ENCODE measurements around the gene PDSS2.

PDSS2 gene

GRCh38 chr6:107439406-107439805, 20.0 kb downstream of the PDSS2 start:
- no peak overlapping the region for H3K4ac ChIP-seq (ENCODE audit: low read length)
- no peak overlapping the region for H2BK120ac ChIP-seq (ENCODE audit: low read depth, low read length)

GRCh38 chr6:107437691-107438090, 21.7 kb downstream of the PDSS2 start:
- Histone ChIP-seq H3K79me1 (ENCODE audit: low read depth, low read length) (peaks cover 2% of the 10 kb centered on the region), H3K9me3 (replicated peaks in 1 of 2; ENCODE audit: control insufficient read depth in 2 of 2, insufficient read depth in 1 of 2, low read depth in 1 of 2, low read length in 2 of 2) (no peaks in the 10 kb centered on the region), H2BK5ac (ENCODE audit: low read length) (no peak overlapping the region), H4K91ac (ENCODE audit: low read depth, low read length, poor library complexity) (no peak overlapping the region), H3K27ac (replicated peaks; ENCODE audit: low read length) (no peak overlapping the region), H3K4me1 (ENCODE audit: control insufficient read depth in 2 of 2, insufficient read depth in 1 of 2, low read depth in 1 of 2, low read length in 2 of 2) (no peaks in the 10 kb centered on the region), H4K8ac (ENCODE audit: low read depth, low read length) (no peak overlapping the region), H3K4me2 (ENCODE audit: insufficient read depth, low read length, poor library complexity, severe bottlenecking) (no peak overlapping the region), H3K36me3 (replicated peaks in 1 of 2; ENCODE audit: control insufficient read depth in 2 of 2, insufficient read depth in 2 of 2, low read length in 2 of 2) (no peaks in the 10 kb centered on the region), H3K23ac (ENCODE audit: low read depth, low read length, poor library complexity) (no peak overlapping the region), H3K4ac (ENCODE audit: low read length) (no peak overlapping the region), H2BK12ac (ENCODE audit: low read length) (no peak overlapping the region), H2AK5ac (ENCODE audit: low read depth, low read length) (no peak overlapping the region), H2AFZ (ENCODE audit: low read length) (no peak overlapping the region), H2BK120ac (ENCODE audit: low read depth, low read length) (no peak overlapping the region), H3K4me3 (ENCODE audit: low read length in 2 of 2) (no peak overlapping the region), H2BK15ac (ENCODE audit: low read length) (no peak overlapping the region), H3K27me3 (ENCODE audit: control insufficient read depth in 3 of 3, insufficient read depth in 3 of 3, low read depth in 1 of 3, low read length in 3 of 3) (no peaks in the 10 kb centered on the region), H3K9ac (ENCODE audit: low read depth, low read length, poor library complexity) (no peak overlapping the region), H3K14ac (ENCODE audit: low read length) (no peak overlapping the region), H3K18ac (ENCODE audit: low read length) (no peak overlapping the region)
- DNase-seq (ENCODE audit: low spot score) = no peak
- no CpG with 5 or more reads among the region's 5 CpGs for WGBS, 2 donors (ENCODE audit: extremely low coverage in 2 of 2, insufficient read length in 2 of 2, insufficient replicate concordance in 1 of 2)

More at GRCh38 chr6:107439406-107439805, 20.0 kb downstream of the PDSS2 start:
- no peak overlapping the region for H2BK12ac ChIP-seq (ENCODE audit: low read length)
- H3K4me3 ChIP-seq (ENCODE audit: low read length in 2 of 2) = no peak overlapping the region
- no peak overlapping the region for H3K14ac ChIP-seq (ENCODE audit: low read length)
- no peak overlapping the region for H2AFZ ChIP-seq (ENCODE audit: low read length)
- H3K23ac ChIP-seq (ENCODE audit: low read depth, low read length, poor library complexity) = no peak overlapping the region
- H3K4me2 ChIP-seq (ENCODE audit: insufficient read depth, low read length, poor library complexity, severe bottlenecking) = no peak overlapping the region
- H3K27ac ChIP-seq (replicated peaks; ENCODE audit: low read length) = no peak overlapping the region
- H2AK5ac ChIP-seq (ENCODE audit: low read depth, low read length) = no peak overlapping the region
- H4K91ac ChIP-seq (ENCODE audit: low read depth, low read length, poor library complexity) = no peak overlapping the region
- peaks cover 2% of the 10 kb centered on the region for H3K79me1 ChIP-seq (ENCODE audit: low read depth, low read length)
- WGBS, 2 donors (ENCODE audit: extremely low coverage in 2 of 2, insufficient read length in 2 of 2, insufficient replicate concordance in 1 of 2) = no CpG with 5 or more reads among the region's 1 CpG
- no peak overlapping the region for H4K8ac ChIP-seq (ENCODE audit: low read depth, low read length)
- H3K18ac ChIP-seq (ENCODE audit: low read length) = no peak overlapping the region
- H2BK15ac ChIP-seq (ENCODE audit: low read length) = no peak overlapping the region
- no peak overlapping the region for H2BK5ac ChIP-seq (ENCODE audit: low read length)
- no peaks in the 10 kb centered on the region for H3K9me3 ChIP-seq (replicated peaks in 1 of 2; ENCODE audit: control insufficient read depth in 2 of 2, insufficient read depth in 1 of 2, low read depth in 1 of 2, low read length in 2 of 2)
- H3K36me3 ChIP-seq (replicated peaks in 1 of 2; ENCODE audit: control insufficient read depth in 2 of 2, insufficient read depth in 2 of 2, low read length in 2 of 2) = no peaks in the 10 kb centered on the region
- no peak overlapping the region for H3K9ac ChIP-seq (ENCODE audit: low read depth, low read length, poor library complexity)
- H3K27me3 ChIP-seq (ENCODE audit: control insufficient read depth in 3 of 3, insufficient read depth in 3 of 3, low read depth in 1 of 3, low read length in 3 of 3) = no peaks in the 10 kb centered on the region
- no peaks in the 10 kb centered on the region for H3K4me1 ChIP-seq (ENCODE audit: control insufficient read depth in 2 of 2, insufficient read depth in 1 of 2, low read depth in 1 of 2, low read length in 2 of 2)
- no peak for DNase-seq (ENCODE audit: low spot score)

DNA sequence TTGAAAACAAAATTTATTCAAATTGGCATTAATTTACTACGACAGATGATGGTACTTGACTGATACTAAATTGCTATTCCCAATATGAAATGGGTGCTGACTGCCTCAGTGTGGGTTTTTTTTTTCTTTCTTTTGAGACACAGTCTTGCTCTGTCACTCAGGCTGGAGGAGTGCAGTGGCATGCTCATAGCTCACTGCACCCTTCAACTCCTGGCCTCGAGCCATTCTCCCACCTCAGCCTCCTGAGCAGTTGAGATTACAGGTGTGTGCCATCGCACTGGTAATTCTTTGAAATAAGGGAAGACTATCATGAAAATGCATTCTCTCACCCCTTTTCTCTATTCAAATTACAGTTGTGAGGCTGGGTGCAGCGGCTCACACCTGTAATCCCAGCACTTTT, 22.5 kb downstream of the PDSS2 start:
- Histone ChIP-seq H3K79me1 (ENCODE audit: low read depth, low read length) (peaks cover 2% of the 10 kb centered on the region), H3K9ac (ENCODE audit: low read depth, low read length, poor library complexity) (no peak overlapping the region), H2AK5ac (ENCODE audit: low read depth, low read length) (no peak overlapping the region), H2AFZ (ENCODE audit: low read length) (no peak overlapping the region), H3K4ac (ENCODE audit: low read length) (no peak overlapping the region), H3K18ac (ENCODE audit: low read length) (no peak overlapping the region), H3K14ac (ENCODE audit: low read length) (no peak overlapping the region), H3K27me3 (ENCODE audit: control insufficient read depth in 3 of 3, insufficient read depth in 3 of 3, low read depth in 1 of 3, low read length in 3 of 3) (no peaks in the 10 kb centered on the region), H3K4me1 (ENCODE audit: control insufficient read depth in 2 of 2, insufficient read depth in 1 of 2, low read depth in 1 of 2, low read length in 2 of 2) (no peaks in the 10 kb centered on the region), H3K4me3 (ENCODE audit: low read length in 2 of 2) (no peak overlapping the region), H3K4me2 (ENCODE audit: insufficient read depth, low read length, poor library complexity, severe bottlenecking) (no peak overlapping the region), H3K23ac (ENCODE audit: low read depth, low read length, poor library complexity) (no peak overlapping the region), H3K36me3 (replicated peaks in 1 of 2; ENCODE audit: control insufficient read depth in 2 of 2, insufficient read depth in 2 of 2, low read length in 2 of 2) (no peaks in the 10 kb centered on the region), H2BK5ac (ENCODE audit: low read length) (no peak overlapping the region), H2BK12ac (ENCODE audit: low read length) (no peak overlapping the region), H3K9me3 (replicated peaks in 1 of 2; ENCODE audit: control insufficient read depth in 2 of 2, insufficient read depth in 1 of 2, low read depth in 1 of 2, low read length in 2 of 2) (no peaks in the 10 kb centered on the region), H2BK120ac (ENCODE audit: low read depth, low read length) (no peak overlapping the region), H2BK15ac (ENCODE audit: low read length) (no peak overlapping the region), H3K27ac (replicated peaks; ENCODE audit: low read length) (no peak overlapping the region), H4K8ac (ENCODE audit: low read depth, low read length) (no peak overlapping the region), H4K91ac (ENCODE audit: low read depth, low read length, poor library complexity) (no peak overlapping the region)
- DNase-seq (ENCODE audit: low spot score) = no peak
- no CpG with 5 or more reads among the region's 4 CpGs for WGBS, 2 donors (ENCODE audit: extremely low coverage in 2 of 2, insufficient read length in 2 of 2, insufficient replicate concordance in 1 of 2)

DNA sequence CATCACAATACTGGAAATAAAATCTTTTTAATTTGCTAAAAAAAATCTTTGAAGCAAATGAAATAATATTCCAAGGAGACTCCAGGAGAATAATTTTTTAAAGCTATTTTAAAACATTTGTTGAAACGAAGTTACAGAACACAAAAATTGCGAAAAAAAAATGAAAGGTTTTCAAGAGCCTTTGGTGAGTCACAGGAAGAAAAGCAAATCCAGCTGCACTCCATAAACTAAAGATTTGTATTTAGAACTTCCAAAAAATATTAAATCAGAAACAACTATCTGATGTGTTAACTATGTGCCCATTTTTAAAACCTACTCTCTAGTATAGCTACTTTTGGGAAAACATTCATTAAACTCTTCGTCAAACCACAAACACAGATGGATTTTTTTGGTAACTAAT, 23.6 kb downstream of the PDSS2 start:
- Histone ChIP-seq H3K4ac (ENCODE audit: low read length) (no peak overlapping the region), H2BK5ac (ENCODE audit: low read length) (no peak overlapping the region), H3K9ac (ENCODE audit: low read depth, low read length, poor library complexity) (no peak overlapping the region), H4K91ac (ENCODE audit: low read depth, low read length, poor library complexity) (no peak overlapping the region), H3K23ac (ENCODE audit: low read depth, low read length, poor library complexity) (no peak overlapping the region), H2BK15ac (ENCODE audit: low read length) (no peak overlapping the region), H3K4me2 (ENCODE audit: insufficient read depth, low read length, poor library complexity, severe bottlenecking) (no peak overlapping the region), H2AFZ (ENCODE audit: low read length) (no peak overlapping the region), H3K14ac (ENCODE audit: low read length) (no peak overlapping the region), H3K4me1 (ENCODE audit: control insufficient read depth in 2 of 2, insufficient read depth in 1 of 2, low read depth in 1 of 2, low read length in 2 of 2) (no peaks in the 10 kb centered on the region), H2AK5ac (ENCODE audit: low read depth, low read length) (no peak overlapping the region), H3K4me3 (ENCODE audit: low read length in 2 of 2) (no peak overlapping the region), H2BK120ac (ENCODE audit: low read depth, low read length) (no peak overlapping the region), H3K9me3 (replicated peaks in 1 of 2; ENCODE audit: control insufficient read depth in 2 of 2, insufficient read depth in 1 of 2, low read depth in 1 of 2, low read length in 2 of 2) (no peaks in the 10 kb centered on the region), H3K79me1 (ENCODE audit: low read depth, low read length) (peaks cover 2% of the 10 kb centered on the region), H3K18ac (ENCODE audit: low read length) (no peak overlapping the region), H3K27me3 (ENCODE audit: control insufficient read depth in 3 of 3, insufficient read depth in 3 of 3, low read depth in 1 of 3, low read length in 3 of 3) (no peaks in the 10 kb centered on the region), H2BK12ac (ENCODE audit: low read length) (no peak overlapping the region), H3K36me3 (replicated peaks in 1 of 2; ENCODE audit: control insufficient read depth in 2 of 2, insufficient read depth in 2 of 2, low read length in 2 of 2) (no peaks in the 10 kb centered on the region), H4K8ac (ENCODE audit: low read depth, low read length) (no peak overlapping the region), H3K27ac (replicated peaks; ENCODE audit: low read length) (no peak overlapping the region)
- no peak for DNase-seq (ENCODE audit: low spot score)
- no CpG with 5 or more reads among the region's 3 CpGs for WGBS, 2 donors (ENCODE audit: extremely low coverage in 2 of 2, insufficient read length in 2 of 2, insufficient replicate concordance in 1 of 2)

All from neuronal stem cell (in vitro differentiated cells).